ENCODE data around the gene CCM2L. TPM values are rescaled to one million over a fixed set of nuclear protein-coding genes. Genes with fewer than 3 reads are reported as not detected.

CCM2L gene
- polyA plus RNA-seq, 2 donors, result 1.8 to 2.9 TPM

GRCh38 chr20:32007787-32008616, 2.2 kb upstream of the CCM2L start:
- H3K9me3 ChIP-seq (ENCODE audit: control insufficient read depth in 2 of 2, insufficient read depth in 1 of 2, low read depth in 1 of 2, low read length in 1 of 2), result no peaks in the 10 kb centered on the region
- H3K4me1 ChIP-seq (ENCODE audit: control insufficient read depth in 2 of 2, insufficient read depth in 2 of 2, low read length in 1 of 2), result no peaks in the 10 kb centered on the region
- no peak overlapping the region for H3K4me3 ChIP-seq (ENCODE audit: low read depth in 1 of 2, low read length in 2 of 2)
- no peaks in the 10 kb centered on the region for H3K27me3 ChIP-seq (ENCODE audit: control insufficient read depth in 1 of 2, insufficient read depth in 2 of 2, low read length in 2 of 2)
- WGBS, 2 donors, result 38 to 40% methylated on average over 10 of the region's 10 CpGs
- peak overlapping the region; percentile 20 to 32 for H3K27ac ChIP-seq (ENCODE audit: low read depth in 2 of 2, low read length in 1 of 2)
- no peaks in the 10 kb centered on the region for H3K36me3 ChIP-seq (ENCODE audit: control insufficient read depth in 2 of 2, insufficient read depth in 2 of 2, low read length in 1 of 2)

DNA sequence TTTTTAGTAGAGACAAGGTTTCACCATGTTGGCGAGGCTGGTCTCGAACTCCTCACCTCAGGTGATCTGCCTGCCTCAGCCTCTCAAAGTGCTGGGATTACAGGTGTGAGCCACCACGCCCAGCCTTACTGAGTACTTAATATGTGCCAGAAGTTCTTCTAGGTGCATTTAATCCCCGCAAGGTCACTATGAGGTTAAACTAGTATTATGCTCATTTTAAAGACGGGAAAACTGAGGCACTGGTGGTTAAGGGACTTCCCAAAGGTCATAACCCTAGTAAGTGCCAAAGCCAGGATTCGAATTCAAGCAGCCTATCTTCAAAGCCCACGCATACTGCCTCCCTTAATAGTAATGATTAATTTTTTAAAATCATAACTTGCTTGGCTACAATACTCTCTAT, 674 bp upstream of the CCM2L start:
- Histone ChIP-seq H3K36me3 (ENCODE audit: control insufficient read depth in 2 of 2, insufficient read depth in 2 of 2, low read length in 1 of 2) (no peaks in the 10 kb centered on the region), H3K4me1 (ENCODE audit: control insufficient read depth in 2 of 2, insufficient read depth in 2 of 2, low read length in 1 of 2) (no peaks in the 10 kb centered on the region), H3K27me3 (ENCODE audit: control insufficient read depth in 1 of 2, insufficient read depth in 2 of 2, low read length in 2 of 2) (no peaks in the 10 kb centered on the region), H3K27ac (ENCODE audit: low read depth in 2 of 2, low read length in 1 of 2) (no peak overlapping the region), H3K4me3 (ENCODE audit: low read depth in 1 of 2, low read length in 2 of 2) (no peak overlapping the region), H3K9me3 (ENCODE audit: control insufficient read depth in 2 of 2, insufficient read depth in 1 of 2, low read depth in 1 of 2, low read length in 1 of 2) (no peaks in the 10 kb centered on the region)
- 79 to 82% methylated on average over 7 of the region's 7 CpGs for WGBS, 2 donors

GRCh38 chr20:32010666-32011065, 428 bp downstream of the CCM2L start:
- Histone ChIP-seq H3K27ac (ENCODE audit: low read depth in 2 of 2, low read length in 1 of 2) (peak overlapping the region; percentile 45 to 47), H3K9me3 (ENCODE audit: control insufficient read depth in 2 of 2, insufficient read depth in 1 of 2, low read depth in 1 of 2, low read length in 1 of 2) (no peaks in the 10 kb centered on the region), H3K36me3 (ENCODE audit: control insufficient read depth in 2 of 2, insufficient read depth in 2 of 2, low read length in 1 of 2) (no peaks in the 10 kb centered on the region), H3K27me3 (ENCODE audit: control insufficient read depth in 1 of 2, insufficient read depth in 2 of 2, low read length in 2 of 2) (no peaks in the 10 kb centered on the region), H3K4me1 (ENCODE audit: control insufficient read depth in 2 of 2, insufficient read depth in 2 of 2, low read length in 1 of 2) (no peaks in the 10 kb centered on the region), H3K4me3 (ENCODE audit: low read depth in 1 of 2, low read length in 2 of 2) (no peak overlapping the region)
- 22 to 40% methylated on average over 8 of the region's 8 CpGs for WGBS, 2 donors

GRCh38 chr20:32012159-32012688, 2.0 kb downstream of the CCM2L start:
- 74% methylated on average over 5 of the region's 5 CpGs for WGBS, 2 donors
- no peaks in the 10 kb centered on the region for H3K4me1 ChIP-seq (ENCODE audit: control insufficient read depth in 2 of 2, insufficient read depth in 2 of 2, low read length in 1 of 2)
- no peaks in the 10 kb centered on the region for H3K27me3 ChIP-seq (ENCODE audit: control insufficient read depth in 1 of 2, insufficient read depth in 2 of 2, low read length in 2 of 2)
- H3K4me3 ChIP-seq (ENCODE audit: low read depth in 1 of 2, low read length in 2 of 2), result no peak overlapping the region
- no peaks in the 10 kb centered on the region for H3K9me3 ChIP-seq (ENCODE audit: control insufficient read depth in 2 of 2, insufficient read depth in 1 of 2, low read depth in 1 of 2, low read length in 1 of 2)
- no peak overlapping the region for H3K27ac ChIP-seq (ENCODE audit: low read depth in 2 of 2, low read length in 1 of 2)
- H3K36me3 ChIP-seq (ENCODE audit: control insufficient read depth in 2 of 2, insufficient read depth in 2 of 2, low read length in 1 of 2), result no peaks in the 10 kb centered on the region

GRCh38 chr20:32013326-32013725, 3.1 kb downstream of the CCM2L start:
- Histone ChIP-seq H3K27me3 (ENCODE audit: control insufficient read depth in 1 of 2, insufficient read depth in 2 of 2, low read length in 2 of 2) (no peaks in the 10 kb centered on the region), H3K27ac (ENCODE audit: low read depth in 2 of 2, low read length in 1 of 2) (no peak overlapping the region), H3K36me3 (ENCODE audit: control insufficient read depth in 2 of 2, insufficient read depth in 2 of 2, low read length in 1 of 2) (no peaks in the 10 kb centered on the region), H3K4me1 (ENCODE audit: control insufficient read depth in 2 of 2, insufficient read depth in 2 of 2, low read length in 1 of 2) (no peaks in the 10 kb centered on the region), H3K9me3 (ENCODE audit: control insufficient read depth in 2 of 2, insufficient read depth in 1 of 2, low read depth in 1 of 2, low read length in 1 of 2) (no peaks in the 10 kb centered on the region), H3K4me3 (ENCODE audit: low read depth in 1 of 2, low read length in 2 of 2) (no peak overlapping the region)
- 72 to 76% methylated on average over 7 of the region's 7 CpGs for WGBS, 2 donors

DNA sequence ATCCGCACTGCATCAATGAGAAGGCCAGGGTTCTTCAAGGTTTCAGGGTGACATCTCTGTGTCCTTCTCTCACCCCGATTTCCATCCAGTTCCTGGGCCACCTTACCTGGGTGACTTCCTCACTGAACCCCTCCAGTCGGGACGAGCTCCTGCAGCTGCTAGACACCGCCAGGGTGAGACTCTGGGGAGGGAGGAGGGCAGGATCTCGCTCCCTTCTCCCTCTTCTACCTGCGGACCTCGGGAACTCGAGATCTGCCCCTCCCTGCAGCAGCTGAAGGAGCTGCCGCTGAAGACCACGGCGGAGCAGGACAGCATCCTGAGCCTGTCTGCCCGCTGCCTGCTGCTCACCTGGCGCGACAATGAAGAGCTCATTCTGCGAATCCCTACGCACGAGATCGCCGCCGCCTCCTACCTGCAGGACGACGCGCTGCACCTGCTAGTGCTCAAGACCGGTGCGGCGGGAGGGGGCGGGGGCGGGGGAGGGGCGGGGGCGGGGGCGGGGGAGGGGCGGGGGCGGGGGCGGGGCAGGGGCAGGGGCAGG, 7.5 kb downstream of the CCM2L start:
- no peaks in the 10 kb centered on the region for H3K27me3 ChIP-seq (ENCODE audit: control insufficient read depth in 1 of 2, insufficient read depth in 2 of 2, low read length in 2 of 2)
- no peaks in the 10 kb centered on the region for H3K9me3 ChIP-seq (ENCODE audit: control insufficient read depth in 2 of 2, insufficient read depth in 1 of 2, low read depth in 1 of 2, low read length in 1 of 2)
- WGBS, 2 donors, result 11 to 17% methylated on average over 27 to 31 of the region's 35 CpGs
- no peaks in the 10 kb centered on the region for H3K36me3 ChIP-seq (ENCODE audit: control insufficient read depth in 2 of 2, insufficient read depth in 2 of 2, low read length in 1 of 2)
- H3K4me3 ChIP-seq (ENCODE audit: low read depth in 1 of 2, low read length in 2 of 2), result no peak overlapping the region
- no peaks in the 10 kb centered on the region for H3K4me1 ChIP-seq (ENCODE audit: control insufficient read depth in 2 of 2, insufficient read depth in 2 of 2, low read length in 1 of 2)
- H3K27ac ChIP-seq (ENCODE audit: low read depth in 2 of 2, low read length in 1 of 2), result no peak overlapping the region

DNA sequence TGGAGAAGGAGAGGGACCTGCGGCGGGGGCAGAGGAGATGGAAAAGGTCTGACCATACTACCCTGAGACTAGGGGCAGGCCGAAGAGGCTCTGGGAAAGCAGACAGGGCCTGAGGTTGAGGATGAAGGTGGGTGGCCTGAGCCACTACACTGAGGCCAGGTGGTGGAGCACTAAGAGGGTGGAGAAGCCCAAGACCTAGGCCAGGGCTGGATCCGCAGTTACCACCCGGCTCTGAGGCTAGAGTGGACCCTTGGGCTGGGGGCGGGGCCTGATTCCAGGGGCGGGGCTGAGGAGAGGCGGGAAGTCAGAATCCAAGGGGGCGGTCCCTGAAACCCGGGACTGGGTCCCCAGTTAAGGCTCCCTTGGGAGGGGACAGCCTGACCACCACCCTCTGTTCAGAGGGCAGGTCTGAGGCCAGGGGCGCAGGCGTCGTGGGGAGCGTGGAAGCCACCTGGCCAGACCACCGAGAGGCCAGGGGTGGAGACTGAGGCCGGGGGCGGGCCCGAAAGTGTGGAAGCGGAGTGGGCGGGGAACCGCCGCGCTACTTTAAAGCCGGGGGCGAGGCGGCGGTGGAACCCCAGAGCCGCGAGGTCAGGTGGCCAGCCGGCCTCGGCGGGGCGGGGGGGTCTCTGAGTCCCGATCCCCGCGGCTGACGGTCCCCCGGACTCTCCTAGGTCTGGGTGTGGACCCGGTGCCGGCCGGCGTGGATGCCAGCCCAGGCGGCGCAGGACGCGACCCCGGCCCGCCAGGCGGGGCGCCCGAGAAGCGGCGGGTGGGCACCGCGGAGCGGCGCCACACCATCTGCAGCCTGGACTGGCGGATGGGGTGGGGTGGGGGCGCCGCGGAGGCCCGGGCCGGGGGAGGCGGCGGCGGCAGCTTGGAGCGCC, 8.3 kb downstream of the CCM2L start:
- 1 to 2% methylated on average over 53 to 67 of the region's 67 CpGs for WGBS, 2 donors
- H3K27me3 ChIP-seq (ENCODE audit: control insufficient read depth in 1 of 2, insufficient read depth in 2 of 2, low read length in 2 of 2), result no peaks in the 10 kb centered on the region
- H3K27ac ChIP-seq (ENCODE audit: low read depth in 2 of 2, low read length in 1 of 2), result no peak overlapping the region

DNA sequence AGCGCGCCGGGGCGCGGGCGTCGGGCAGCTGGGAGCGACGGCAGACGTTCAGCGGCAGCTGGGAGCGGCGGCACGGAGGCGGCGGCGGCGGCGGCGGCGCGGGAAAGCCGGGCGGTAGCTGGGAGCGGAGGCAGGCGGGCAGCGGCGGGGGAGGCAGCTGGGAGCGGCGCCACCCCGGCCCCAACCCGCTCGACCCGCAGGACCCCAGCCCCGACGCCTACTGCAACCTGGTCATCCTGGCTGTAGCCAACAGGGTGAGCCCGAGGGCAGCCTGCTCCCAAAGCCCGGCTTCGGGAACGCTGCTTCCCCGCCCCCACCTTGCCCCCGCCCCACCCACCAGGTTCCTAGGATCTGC, 8.9 kb downstream of the CCM2L start:
- no peaks in the 10 kb centered on the region for H3K9me3 ChIP-seq (ENCODE audit: control insufficient read depth in 2 of 2, insufficient read depth in 1 of 2, low read depth in 1 of 2, low read length in 1 of 2)
- no peaks in the 10 kb centered on the region for H3K4me1 ChIP-seq (ENCODE audit: control insufficient read depth in 2 of 2, insufficient read depth in 2 of 2, low read length in 1 of 2)
- H3K36me3 ChIP-seq (ENCODE audit: control insufficient read depth in 2 of 2, insufficient read depth in 2 of 2, low read length in 1 of 2), result no peaks in the 10 kb centered on the region
- 1% methylated on average over 18 to 42 of the region's 42 CpGs for WGBS, 2 donors
- H3K27ac ChIP-seq (ENCODE audit: low read depth in 2 of 2, low read length in 1 of 2), result no peak overlapping the region
- H3K4me3 ChIP-seq (ENCODE audit: low read depth in 1 of 2, low read length in 2 of 2), result peak overlapping the region in 1 of 2 donors; percentile 57
- no peaks in the 10 kb centered on the region for H3K27me3 ChIP-seq (ENCODE audit: control insufficient read depth in 1 of 2, insufficient read depth in 2 of 2, low read length in 2 of 2)

More for the DNA sequence above, 8.3 kb downstream of the CCM2L start:
- no peaks in the 10 kb centered on the region for H3K4me1 ChIP-seq (ENCODE audit: control insufficient read depth in 2 of 2, insufficient read depth in 2 of 2, low read length in 1 of 2)
- no peaks in the 10 kb centered on the region for H3K9me3 ChIP-seq (ENCODE audit: control insufficient read depth in 2 of 2, insufficient read depth in 1 of 2, low read depth in 1 of 2, low read length in 1 of 2)
- peak overlapping the region; percentile 56 to 57 for H3K4me3 ChIP-seq (ENCODE audit: low read depth in 1 of 2, low read length in 2 of 2)
- no peaks in the 10 kb centered on the region for H3K36me3 ChIP-seq (ENCODE audit: control insufficient read depth in 2 of 2, insufficient read depth in 2 of 2, low read length in 1 of 2)

- WGBS, 2 donors, result 37% methylated on average over 11 of the region's 11 CpGs
- no peaks in the 10 kb centered on the region for H3K27me3 ChIP-seq (ENCODE audit: control insufficient read depth in 1 of 2, insufficient read depth in 2 of 2, low read length in 2 of 2)
Measured at GRCh38 chr20:32019563-32020463, 9.6 kb downstream of the CCM2L start.

More at GRCh38 chr20:32019563-32020463, 9.6 kb downstream of the CCM2L start:
- Histone ChIP-seq H3K9me3 (ENCODE audit: control insufficient read depth in 2 of 2, insufficient read depth in 1 of 2, low read depth in 1 of 2, low read length in 1 of 2) (no peaks in the 10 kb centered on the region), H3K27ac (ENCODE audit: low read depth in 2 of 2, low read length in 1 of 2) (no peak overlapping the region), H3K4me1 (ENCODE audit: control insufficient read depth in 2 of 2, insufficient read depth in 2 of 2, low read length in 1 of 2) (no peaks in the 10 kb centered on the region), H3K4me3 (ENCODE audit: low read depth in 1 of 2, low read length in 2 of 2) (peak overlapping the region in 1 of 2 donors; percentile 57), H3K36me3 (ENCODE audit: control insufficient read depth in 2 of 2, insufficient read depth in 2 of 2, low read length in 1 of 2) (no peaks in the 10 kb centered on the region)
